H1 (cell line): ENCODE measurements around the gene FH. TPM values are rescaled to one million over a fixed set of nuclear protein-coding genes. Genes with fewer than 3 reads are reported as not detected.

Experiments
- CTCF ChIA-PET: fragments of 300-600 bp; sonication (Branson Sonifier 250); formaldehyde crosslinking; loops from one replicate; lab custom pipeline; 2021; ENCODE audit not compliant: partially characterized antibody; lab: Charles Lee
- POLR2A ChIA-PET: fragments of 300-600 bp; sonication (Branson Sonifier 250); formaldehyde crosslinking; loops from one replicate; lab custom pipeline; 2021; ENCODE audit warnings: inconsistent platforms; ENCODE audit not compliant: partially characterized antibody; lab: Charles Lee
- DNase-seq, 2 experiments: peaks; one replicate each; pipeline versions ENCODE4 v3.0.0 to v3.0.0-alpha.2; 2010 to 2022; ENCODE audit warnings: low spot score in 2 of 2, low read depth in 1 of 2, mixed read lengths in 1 of 2
- FAIRE-seq: peaks from 2 replicates; lab custom pipeline; 2011; peaks lifted over from hg19 to GRCh38; lab: Jason Lieb, UNC
- H2AFZ ChIP-seq: 2 replicates; pipeline ENCODE4 v1.8.1; 2012; ENCODE audit warnings: low read length, inconsistent platforms
- H2AK5ac ChIP-seq: 2 replicates; pipeline ENCODE4 v1.6.1; 2013; ENCODE audit warnings: low read depth, low read length
- H2BK120ac ChIP-seq: replicated peaks from 2 replicates; pipeline ENCODE3; 2013; ENCODE audit warnings: low read depth, low read length, inconsistent platforms
- H2BK12ac ChIP-seq: 2 replicates; pipeline ENCODE4 v1.6.1; 2013; ENCODE audit warnings: low read depth, low read length
- H2BK15ac ChIP-seq: 2 replicates; pipeline ENCODE4 v1.6.1; 2013; ENCODE audit warnings: low read length
- H2BK20ac ChIP-seq: 2 replicates; pipeline ENCODE4 v1.6.1; 2013; ENCODE audit warnings: low read length
- H2BK5ac ChIP-seq: 2 replicates; pipeline ENCODE4 v1.6.1; 2013; ENCODE audit warnings: low read depth, low read length
- H3K14ac ChIP-seq: 2 replicates; pipeline ENCODE4 v1.6.1; 2013; ENCODE audit warnings: inconsistent platforms; ENCODE audit not compliant: insufficient read length
- H3K18ac ChIP-seq: 2 replicates; pipeline ENCODE4 v1.6.1; 2013; ENCODE audit warnings: low read length; ENCODE audit errors: extremely low read depth
- H3K23ac ChIP-seq: 2 replicates; pipeline ENCODE4 v1.6.1; 2013; ENCODE audit warnings: inconsistent platforms; ENCODE audit not compliant: insufficient read length
- H3K23me2 ChIP-seq: 2 replicates; pipeline ENCODE4 v1.6.1; 2013; ENCODE audit warnings: low read depth, low read length
- H3K27ac ChIP-seq: 2 replicates; pipeline ENCODE4 v1.6.1; 2011; ENCODE audit warnings: low read depth, low read length, inconsistent platforms
- H3K27me3 ChIP-seq, 4 experiments: replicated peaks in 1 of 4; 1 replicate in 1 of 4; 2 replicates in 3 of 4; pipeline versions ENCODE4 v1.6.1 to v1.8.1; 2011 to 2013; ENCODE audit warnings: low read length in 3 of 4, mild to moderate bottlenecking in 3 of 4, inconsistent platforms in 2 of 4, mixed read lengths in 2 of 4, moderate library complexity in 1 of 4; ENCODE audit not compliant: control insufficient read depth in 3 of 4, insufficient read depth in 3 of 4; ENCODE audit errors: extremely low read depth in 1 of 4
- H3K36me3 ChIP-seq, 4 experiments: 2 replicates each; pipeline versions ENCODE4 v1.6.1 to v1.8.1; 2011 to 2013; ENCODE audit warnings: mild to moderate bottlenecking in 4 of 4, low read length in 3 of 4, moderate library complexity in 2 of 4, control low read depth in 1 of 4, inconsistent platforms in 1 of 4; ENCODE audit not compliant: insufficient read depth in 4 of 4, control insufficient read depth in 2 of 4
- H3K4ac ChIP-seq: replicated peaks from 2 replicates; pipeline ENCODE3; 2013; ENCODE audit warnings: low read length, low read depth, mixed read lengths, inconsistent platforms; ENCODE audit not compliant: insufficient read length
- H3K4me1 ChIP-seq, 4 experiments: replicated peaks in 1 of 4; 1 replicate in 1 of 4; 2 replicates in 3 of 4; pipeline versions ENCODE4 v1.6.1 to v1.8.1; 2011 to 2013; ENCODE audit warnings: low read length in 3 of 4, inconsistent platforms in 2 of 4, mixed read lengths in 1 of 4; ENCODE audit not compliant: insufficient read depth in 4 of 4, control insufficient read depth in 3 of 4
- H3K4me2 ChIP-seq, 2 experiments: 2 replicates each; pipeline versions ENCODE4 v1.6.1 to v1.8.1; 2011 to 2013; ENCODE audit warnings: low read depth in 2 of 2, low read length in 2 of 2, control low read depth in 1 of 2, inconsistent platforms in 1 of 2, mild to moderate bottlenecking in 1 of 2; ENCODE audit not compliant: insufficient read depth in 1 of 2
- H3K4me3 ChIP-seq, 4 experiments: fragments of 200-600, 300-600 bp in 1 of 4; sonication (generic), shearing (Covaris generic), sonication (Bioruptor Twin) in 1 of 4; 2 replicates each; pipeline versions ENCODE4 v1.5.1 to v1.8.1; 2011 to 2016; ENCODE audit warnings: low read length in 4 of 4, low read depth in 3 of 4, control low read depth in 2 of 4, inconsistent platforms in 2 of 4, mild to moderate bottlenecking in 2 of 4, mixed read lengths in 1 of 4, moderate library complexity in 1 of 4; ENCODE audit not compliant: insufficient read depth in 2 of 4; ENCODE audit errors: extremely low read depth in 1 of 4
- H3K56ac ChIP-seq: replicated peaks from 2 replicates; pipeline ENCODE3; 2013; ENCODE audit warnings: low read depth, mild to moderate bottlenecking, mixed read lengths, low read length, inconsistent platforms; ENCODE audit not compliant: insufficient read length
- H3K79me1 ChIP-seq: 2 replicates; pipeline ENCODE4 v1.6.1; 2013; ENCODE audit warnings: low read depth, low read length, control low read depth
- H3K79me2 ChIP-seq, 2 experiments: 2 replicates each; pipeline versions ENCODE4 v1.6.1 to v1.8.1; 2012 to 2013; ENCODE audit warnings: low read length in 2 of 2, mild to moderate bottlenecking in 2 of 2, inconsistent platforms in 1 of 2; ENCODE audit not compliant: insufficient read depth in 2 of 2, control insufficient read depth in 1 of 2
- H3K9ac ChIP-seq, 4 experiments: replicated peaks in 1 of 4; 1 replicate in 1 of 4; 2 replicates in 3 of 4; pipeline versions ENCODE4 v1.6.1 to v1.8.1; 2011 to 2013; ENCODE audit warnings: low read depth in 3 of 4, low read length in 3 of 4, control low read depth in 2 of 4, mild to moderate bottlenecking in 2 of 4, moderate library complexity in 2 of 4, inconsistent platforms in 1 of 4; ENCODE audit errors: extremely low read depth in 1 of 4
- H3K9me3 ChIP-seq, 2 experiments: 2 replicates each; pipeline versions ENCODE4 v1.6.1 to v1.8.1; 2012 to 2013; ENCODE audit warnings: mild to moderate bottlenecking in 2 of 2, moderate library complexity in 2 of 2, control low read depth in 1 of 2, inconsistent platforms in 1 of 2, low read depth in 1 of 2, low read length in 1 of 2, mixed read lengths in 1 of 2; ENCODE audit not compliant: insufficient read depth in 2 of 2
- H4K20me1 ChIP-seq, 2 experiments: replicated peaks in 1 of 2; 2 replicates each; pipeline versions ENCODE3 to v1.8.1; 2011 to 2013; ENCODE audit warnings: inconsistent platforms in 2 of 2, low read length in 2 of 2, mild to moderate bottlenecking in 1 of 2; ENCODE audit not compliant: insufficient read depth in 2 of 2, control insufficient read depth in 1 of 2
- H4K5ac ChIP-seq: 2 replicates; pipeline ENCODE4 v1.6.1; 2013; ENCODE audit warnings: low read length, low read depth, mixed read lengths, inconsistent platforms; ENCODE audit not compliant: insufficient read length
- H4K8ac ChIP-seq: 2 replicates; pipeline ENCODE4 v1.8.0; 2013; ENCODE audit warnings: mild to moderate bottlenecking, moderate library complexity, low read length, inconsistent platforms; ENCODE audit not compliant: insufficient read depth; ENCODE audit errors: extremely low read depth
- H4K91ac ChIP-seq: replicated peaks from 2 replicates; pipeline ENCODE3; 2013; ENCODE audit warnings: low read length, mixed read lengths, inconsistent platforms; ENCODE audit not compliant: insufficient read length
- ATF3 ChIP-seq: IDR thresholded peaks from 2 replicates; pipeline ENCODE4 v1.6.1; 2011; ENCODE audit warnings: low read depth, mild to moderate bottlenecking, low read length; ENCODE audit not compliant: insufficient read depth
- CHD1 ChIP-seq: IDR thresholded peaks from 2 replicates; pipeline ENCODE4 v1.6.1; 2012; ENCODE audit warnings: low read depth, low read length, improper control_type of control experiment
- CTBP2 ChIP-seq: IDR thresholded peaks from 2 replicates; pipeline ENCODE4 v1.7.0; 2011; ENCODE audit warnings: borderline replicate concordance, mild to moderate bottlenecking, moderate library complexity, mixed read lengths, low read length; ENCODE audit not compliant: insufficient read depth, insufficient read length
- GABPA ChIP-seq: IDR thresholded peaks from 2 replicates; pipeline ENCODE4 v1.6.1; 2011; ENCODE audit warnings: mild to moderate bottlenecking, low read length, moderate library complexity, borderline replicate concordance; ENCODE audit not compliant: insufficient read depth
- HDAC6 ChIP-seq: IDR thresholded peaks from one replicate; pipeline ENCODE4 v1.7.1; 2012; ENCODE audit warnings: low read depth, mild to moderate bottlenecking, inconsistent platforms, low read length, moderate library complexity
- NANOG ChIP-seq: IDR thresholded peaks from 2 replicates; pipeline ENCODE4 v1.6.1; 2011; ENCODE audit warnings: low read length, low read depth, mild to moderate bottlenecking, inconsistent platforms; ENCODE audit not compliant: insufficient read depth, poor library complexity, severe bottlenecking
- PHF8 ChIP-seq: fragments of 200-600 bp; sonication (generic); conservative IDR thresholded peaks from 2 replicates; pipeline ENCODE4 v1.7.1; 2012; ENCODE audit warnings: low read depth, mild to moderate bottlenecking, inconsistent platforms, low read length, moderate library complexity
- RFX5 ChIP-seq: IDR thresholded peaks from 2 replicates; pipeline ENCODE4 v1.6.1; 2011; ENCODE audit warnings: low read depth, low read length, improper control_type of control experiment, borderline replicate concordance
- TAF7 ChIP-seq: optimal IDR thresholded peaks from 2 replicates; pipeline ENCODE3; 2011; ENCODE audit warnings: low read depth, mild to moderate bottlenecking, inconsistent platforms, low read length, moderate library complexity, borderline replicate concordance
- USF2 ChIP-seq: IDR thresholded peaks from 2 replicates; pipeline ENCODE4 v1.6.1; 2011; ENCODE audit warnings: low read length, improper control_type of control experiment
- ZNF274 ChIP-seq: IDR thresholded peaks from 2 replicates; pipeline ENCODE4 v1.7.0; 2012; ENCODE audit warnings: low read length, borderline replicate concordance; ENCODE audit errors: extremely low read depth
- WGBS, 2 experiments: shearing (Covaris generic) in 1 of 2; methylation state at CpG; one replicate each; pipeline versions ENCODE4 v1.1.6 to v1.1.7; 2013 to 2015; ENCODE audit warnings: low lambda C conversion rate in 2 of 2, mixed read lengths in 2 of 2, inconsistent platforms in 1 of 2, low coverage in 1 of 2, missing lambda C conversion rate in 1 of 2; ENCODE audit not compliant: insufficient replicate concordance in 2 of 2, insufficient coverage in 1 of 2, insufficient read length in 1 of 2; ENCODE audit errors: extremely low coverage in 1 of 2, missing lambda C conversion rate in 1 of 2; 5-methylcytosine and 5-hydroxymethylcytosine counted together
- polyA plus RNA-seq, 7 experiments: library from polyadenylated mRNA; depleted of rRNA in 3 of 7; stranded (reverse) in 5 of 7; unstranded in 2 of 7; fragments of >200 nt in 5 of 7; fragments of 200-250 nt in 2 of 7; gene quantifications; 1 replicate in 5 of 7; 2 replicates in 1 of 7; 4 replicates in 1 of 7; pipeline versions ENCODE4 v1.2.1 to v1.2.3, GENCODE V29; 2011 to 2013; ENCODE audit warnings: missing spikeins in 2 of 7, mixed read lengths in 2 of 7
- total RNA-seq: library from RNA; stranded (reverse); fragmentation: NEBNext Ultra II Directional; extraction: Animal tissue kit (Norgen Biotek cat#: 25700); gene quantifications from 2 replicates; pipeline ENCODE4 v1.2.1, GENCODE V29; 2021

Gene FH
- total and polyA plus RNA-seq, 2 of the 8 experiments (the other 6 are each of a cell fraction or from before 2014, with no cell fraction given) = 45.0 to 81.9 TPM

GRCh38 chr1:241560146-241560848 lies 40.7 kb upstream of the FH start:
- Histone ChIP-seq H3K9me3 (no peaks in the 10 kb centered on the region), H3K79me2 (no peaks in the 10 kb centered on the region), H3K4me1 (no peaks in the 10 kb centered on the region), H2BK20ac (no peak overlapping the region), H3K36me3 (no peaks in the 10 kb centered on the region), H3K9ac (no peak overlapping the region), H3K27ac (no peak overlapping the region), H4K20me1 (no peaks in the 10 kb centered on the region), H2AFZ (no peak overlapping the region), H2BK12ac (no peak overlapping the region), H3K23me2 (no peaks in the 10 kb centered on the region), H2BK5ac (no peak overlapping the region), H4K91ac (no peak overlapping the region), H2BK120ac (no peak overlapping the region), H2BK15ac (no peak overlapping the region), H2AK5ac (no peak overlapping the region), H3K56ac (no peak overlapping the region), H4K8ac (no peak overlapping the region), H3K4me3 (no peak overlapping the region), H3K27me3 (no peaks in the 10 kb centered on the region), H3K4ac (no peak overlapping the region), H3K79me1 (no peaks in the 10 kb centered on the region), H3K23ac (no peak overlapping the region), H3K14ac (no peak overlapping the region), H4K5ac (no peak overlapping the region), H3K4me2 (no peak overlapping the region), H3K18ac (no peak overlapping the region)
- DNase-seq = no peak
- POLR2A ChIA-PET = no interaction called here
- WGBS, 2 experiments = 95% methylated on average over 4 of the region's 4 CpGs; no CpG with 5 or more reads in 1 of the 2 experiments
- FAIRE-seq = no peak
- CTCF ChIA-PET = no interaction called here
- TF ChIP-seq CTBP2 (no peak), USF2 (no peak), ZNF274 (no peak), ATF3 (no peak), GABPA (no peak), HDAC6 (no peak), NANOG (no peak), RFX5 (no peak), PHF8 (no peak), TAF7 (no peak), CHD1 (no peak)
